Measurements from ENCODE around the gene CASKIN2. TPM values are rescaled to one million over a fixed set of nuclear protein-coding genes. Genes with fewer than 3 reads are reported as not detected.
A peak's percentile ranks its signal among the peaks of the same experiment; 100 is the strongest.

Gene CASKIN2
- total and polyA plus RNA-seq, 10 of the 15 experiments (the other 5 are each of a cell fraction or from before 2014, with no cell fraction given): 0.02 to 2.7 (median 0.44) TPM; not detected in 1

- no peak overlapping the region for H3K9ac ChIP-seq (ENCODE audit: control insufficient read depth, insufficient read depth, low read length)
- POLR2A ChIA-PET: no interaction called here
- H3K4me3 ChIP-seq: no peak overlapping the region
- no peaks in the 10 kb centered on the region for H3K27me3 ChIP-seq (replicated peaks in 1 of 2; ENCODE audit: control insufficient read depth in 2 of 2, insufficient read depth in 2 of 2, low read length in 1 of 2)
- H3K79me2 ChIP-seq (ENCODE audit: control insufficient read depth, insufficient read depth, low read length): peaks cover 2% of the 10 kb centered on the region; the same call in 1 of the 2 replicates
- ATAC-seq (no peak), DNase-seq (ENCODE audit: low read depth, low spot score) (no peak), FAIRE-seq (no peak)
- CTCF ChIA-PET: interaction anchor here (1.1 to 2.1 kb wide), 3 partner anchors 10 to 54 kb away, joined by 4 to 7 read pairs (median 4); no protein-coding TSS in a partner anchor
- H3K4me1 ChIP-seq (ENCODE audit: control insufficient read depth, insufficient read depth, low read length): peaks cover 17% of the 10 kb centered on the region
- in situ Hi-C loops (cut with MboI): no loop called here
- no peaks in the 10 kb centered on the region for H3K36me3 ChIP-seq (ENCODE audit: control insufficient read depth in 2 of 2, insufficient read depth in 2 of 2, low read length in 1 of 2)
- WGBS (ENCODE audit: insufficient coverage, insufficient replicate concordance, low lambda C conversion rate, missing lambda C conversion rate): 95% methylated on average over 2 of the region's 2 CpGs
- SMC1A ChIA-PET (ENCODE audit: uncharacterized antibody, unreplicated experiment): interaction anchor here (1.3 kb wide), 1 partner anchor 55 kb away, joined by 4 read pairs; no protein-coding TSS in a partner anchor
- TF ChIP-seq ZNF24 (IDR thresholded peaks at IDR 0.05) (no peak), YBX1 (IDR thresholded peaks at IDR 0.05) (no peak)
- H4K20me1 ChIP-seq (ENCODE audit: control insufficient read depth, insufficient read depth): no peaks in the 10 kb centered on the region
- BruUV-seq (replicated peaks): no TSS peak
- H3K27ac ChIP-seq (ENCODE audit: control insufficient read depth, insufficient read depth): no peak overlapping the region
- RAD21 ChIA-PET (ENCODE audit: unreplicated experiment): interaction anchor here (1.5 kb wide), 1 partner anchor 49 kb away, joined by 3 read pairs; no protein-coding TSS in a partner anchor
- intact Hi-C loops (cut with micrococcal nuclease; ENCODE audit: unreplicated experiment): no loop called here
- no peaks in the 10 kb centered on the region for H3K9me3 ChIP-seq (replicated peaks; ENCODE audit: control insufficient read depth, insufficient read depth, low read length)
- no peak overlapping the region for H3K4me2 ChIP-seq (ENCODE audit: control insufficient read depth, insufficient read depth)
- H2AFZ ChIP-seq (ENCODE audit: control insufficient read depth, low read depth, low read length): no peak overlapping the region
These were observed 51.7 kb downstream of the CASKIN2 start for GRCh38 chr17:75463603-75464002.

GRCh38 chr17:75460295-75460694, 55.0 kb downstream of the CASKIN2 start:
- intact Hi-C loops (cut with micrococcal nuclease; ENCODE audit: unreplicated experiment): no loop called here
- in situ Hi-C loops (cut with MboI): no loop called here
- no peak for FAIRE-seq

More at GRCh38 chr17:75460295-75460694, 55.0 kb downstream of the CASKIN2 start:
- H3K4me3 ChIP-seq: no peak overlapping the region
- H2AFZ ChIP-seq (ENCODE audit: control insufficient read depth, low read depth, low read length): peak overlapping the region; percentile 30; the same call in 1 of the 2 replicates
- no peaks in the 10 kb centered on the region for H3K9me3 ChIP-seq (replicated peaks; ENCODE audit: control insufficient read depth, insufficient read depth, low read length)
- H3K27me3 ChIP-seq (replicated peaks in 1 of 2; ENCODE audit: control insufficient read depth in 2 of 2, insufficient read depth in 2 of 2, low read length in 1 of 2): no peaks in the 10 kb centered on the region
- H3K4me2 ChIP-seq (ENCODE audit: control insufficient read depth, insufficient read depth): peak overlapping the region; percentile 94
- BruUV-seq (replicated peaks): no TSS peak
- RAD21 ChIA-PET (ENCODE audit: unreplicated experiment): interaction anchor here (1.4 kb wide), 1 partner anchor 171 kb away, joined by 4 read pairs; the partner anchor contains the start of gene SLC25A19
- 100% methylated on average over 4 of the region's 4 CpGs for WGBS (ENCODE audit: insufficient coverage, insufficient replicate concordance, low lambda C conversion rate, missing lambda C conversion rate)
- SMC1A ChIA-PET (ENCODE audit: uncharacterized antibody, unreplicated experiment): interaction anchor here (0.7 to 2.0 kb wide), 4 partner anchors 27 to 169 kb away, joined by 3 to 8 read pairs (median 4); no protein-coding TSS in a partner anchor
- CTCF ChIA-PET: interaction anchor here (0.5 to 1.4 kb wide), 5 partner anchors 33 to 515 kb away, joined by 3 to 7 read pairs (median 3); partner anchors contain the start of gene SLC25A19
- H3K4me1 ChIP-seq (ENCODE audit: control insufficient read depth, insufficient read depth, low read length): peaks cover 27% of the 10 kb centered on the region
- H3K36me3 ChIP-seq (ENCODE audit: control insufficient read depth in 2 of 2, insufficient read depth in 2 of 2, low read length in 1 of 2): no peaks in the 10 kb centered on the region
- peaks cover 14% of the 10 kb centered on the region for H3K79me2 ChIP-seq (ENCODE audit: control insufficient read depth, insufficient read depth, low read length)
- no peak for TF ChIP-seq BRCA1 (IDR thresholded peaks at IDR 0.05; ENCODE audit: low read depth, low read length)
- peak; percentile 38; the same call in 1 of the 2 replicates for TF ChIP-seq ZNF384 (IDR thresholded peaks at IDR 0.05; ENCODE audit: borderline replicate concordance, low read depth, low read length)
- TF ChIP-seq TCF12 (IDR thresholded peaks at IDR 0.05; ENCODE audit: low read depth, low read length): no peak
- TF ChIP-seq TAF1 (IDR thresholded peaks at IDR 0.05; ENCODE audit: borderline replicate concordance, low read depth, low read length): no peak
- ATAC-seq (no peak), DNase-seq (ENCODE audit: low read depth, low spot score) (no peak)
- peak overlapping the region; percentile 1; the same call in 1 of the 2 replicates for H3K9ac ChIP-seq (ENCODE audit: control insufficient read depth, insufficient read depth, low read length)
- POLR2A ChIA-PET: interaction anchor here (0.6 to 0.9 kb wide), 2 partner anchors 9 to 398 kb away, joined by 3 to 6 read pairs; no protein-coding TSS in a partner anchor
- H4K20me1 ChIP-seq (ENCODE audit: control insufficient read depth, insufficient read depth): no peaks in the 10 kb centered on the region
- H3K27ac ChIP-seq (ENCODE audit: control insufficient read depth, insufficient read depth): peak overlapping the region; percentile 69

All from GM12878 (cell line).